C1 segment of cervical spinal cord (tissue), 14 donors: ENCODE results near the gene MAPK14.
"Not testable (repeated sequence)": the region's sequence is repeated elsewhere in the genome, so short reads cannot be mapped to it uniquely, and the experiment has no call there.

ENCODE experiments used
- DNase-seq, 14 donors: peaks; one replicate each; lab custom pipeline; 2025; lab: John Stamatoyannopoulos, UW

The MAPK14 gene

DNA sequence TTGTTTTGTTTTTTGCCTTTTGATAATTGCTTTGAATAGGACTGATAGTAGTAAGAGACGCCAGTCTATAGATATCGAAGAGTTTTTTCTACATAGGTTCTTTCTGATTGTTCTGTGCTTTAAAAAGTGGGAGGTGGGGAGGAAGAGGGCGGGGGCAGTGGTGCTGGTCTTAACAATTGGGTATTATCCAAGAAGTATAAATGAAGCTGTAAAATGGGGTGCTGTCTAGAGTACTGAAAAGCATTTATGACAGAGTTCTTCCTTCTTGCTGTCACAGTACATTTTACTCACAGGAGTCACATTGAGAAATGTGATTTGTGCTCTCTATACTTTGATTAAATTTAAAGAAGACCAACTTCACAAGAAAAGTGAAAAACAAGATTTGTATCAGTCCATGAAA lies 41.0 kb downstream of the MAPK14 start:
- no peak for DNase-seq

DNA sequence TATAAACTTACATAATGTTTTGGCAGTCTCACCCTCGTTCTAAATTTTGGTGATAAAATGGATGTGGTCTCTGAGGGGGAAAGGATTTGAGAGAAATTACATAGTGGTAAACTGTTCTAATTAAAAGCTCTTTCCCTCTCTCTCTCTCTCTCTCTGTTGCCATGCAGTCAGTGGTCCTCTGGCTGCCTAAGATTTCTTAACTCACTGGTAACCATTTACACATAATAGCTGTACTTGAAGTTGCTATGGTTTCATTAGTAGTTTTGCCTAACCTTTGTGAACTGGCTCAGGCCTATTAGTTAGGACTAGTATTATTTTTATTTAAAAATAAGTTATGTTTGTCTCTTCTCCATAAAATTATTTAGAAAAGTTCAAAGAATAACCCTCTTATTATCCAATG lies 42.0 kb downstream of the MAPK14 start:
- DNase-seq = no peak

- DNase-seq = no peak
Measured at GRCh38 chr6:36070252-36070651, 42.6 kb downstream of the MAPK14 start.

DNA sequence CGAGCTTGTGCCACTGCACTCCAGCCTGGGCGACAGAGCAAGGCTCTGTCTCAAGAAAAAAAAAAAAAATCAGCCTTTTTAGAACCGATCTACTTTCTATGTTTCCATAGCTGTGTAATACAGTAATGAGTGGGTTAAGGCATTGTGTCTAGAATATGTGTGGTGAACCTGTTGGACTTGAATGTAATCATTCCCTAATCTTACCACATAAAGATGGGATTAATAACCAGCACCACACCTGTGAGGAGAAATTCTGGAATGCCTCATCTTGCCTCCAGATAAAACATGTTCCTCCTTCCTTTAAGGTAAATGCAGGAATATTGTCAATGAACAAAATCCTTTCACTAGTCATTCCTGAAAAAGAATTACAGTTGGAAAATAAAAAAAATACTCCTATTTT lies 43.7 kb downstream of the MAPK14 start:
- no peak for DNase-seq

- no peak for DNase-seq
Measured at GRCh38 chr6:36071714-36072113, 44.1 kb downstream of the MAPK14 start.

DNA sequence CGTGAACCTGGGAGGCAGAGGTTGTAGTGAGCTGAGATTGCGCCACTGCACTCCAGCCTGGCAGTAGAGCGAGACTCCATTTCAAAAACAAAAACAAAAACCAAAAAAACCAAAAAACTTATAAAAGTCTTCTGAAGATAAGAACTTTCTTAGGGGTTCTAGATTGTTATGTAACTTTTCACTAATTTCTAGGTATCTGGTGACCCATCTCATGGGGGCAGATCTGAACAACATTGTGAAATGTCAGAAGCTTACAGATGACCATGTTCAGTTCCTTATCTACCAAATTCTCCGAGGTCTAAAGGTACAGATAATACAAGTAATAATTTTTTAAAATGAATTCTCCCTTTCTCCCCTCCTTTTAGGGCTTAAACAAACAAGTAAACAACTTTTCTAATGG lies 45.1 kb downstream of the MAPK14 start:
- no peak for DNase-seq

DNA sequence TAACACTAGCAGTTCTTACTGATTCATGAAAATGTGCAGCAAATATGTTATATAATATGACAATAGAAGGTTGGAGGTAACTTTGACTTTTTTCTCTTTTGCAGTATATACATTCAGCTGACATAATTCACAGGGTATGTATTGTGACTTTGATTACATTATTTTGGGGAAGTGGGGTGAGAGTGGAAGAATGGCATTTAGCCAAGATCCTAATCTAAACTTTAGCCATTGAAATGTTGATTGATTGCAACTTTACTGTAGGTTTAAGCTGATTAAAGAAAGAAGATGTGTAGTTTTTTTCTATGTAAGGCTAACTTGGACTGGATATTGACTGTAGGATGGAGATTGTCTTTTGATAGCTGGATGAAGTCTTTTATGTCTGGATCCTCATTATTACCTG lies 46.0 kb downstream of the MAPK14 start:
- DNase-seq = no peak

DNA sequence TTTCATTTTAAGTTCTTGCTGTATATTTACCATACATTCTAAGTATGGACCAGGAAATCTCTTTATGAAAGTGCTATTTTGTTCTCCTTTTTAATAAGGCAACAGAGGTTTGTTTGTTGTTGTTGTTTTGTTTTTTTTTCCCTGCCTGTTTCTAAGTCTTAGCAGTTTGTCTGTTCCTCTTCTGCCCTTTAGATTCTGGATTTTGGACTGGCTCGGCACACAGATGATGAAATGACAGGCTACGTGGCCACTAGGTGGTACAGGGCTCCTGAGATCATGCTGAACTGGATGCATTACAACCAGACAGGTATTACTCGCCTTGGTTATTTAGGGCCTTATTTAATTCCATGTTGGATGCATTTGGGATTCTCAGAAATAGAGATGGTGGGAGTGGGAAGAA lies 48.0 kb downstream of the MAPK14 start:
- peak in 1 of 14 donors; percentile 46 for DNase-seq

DNA sequence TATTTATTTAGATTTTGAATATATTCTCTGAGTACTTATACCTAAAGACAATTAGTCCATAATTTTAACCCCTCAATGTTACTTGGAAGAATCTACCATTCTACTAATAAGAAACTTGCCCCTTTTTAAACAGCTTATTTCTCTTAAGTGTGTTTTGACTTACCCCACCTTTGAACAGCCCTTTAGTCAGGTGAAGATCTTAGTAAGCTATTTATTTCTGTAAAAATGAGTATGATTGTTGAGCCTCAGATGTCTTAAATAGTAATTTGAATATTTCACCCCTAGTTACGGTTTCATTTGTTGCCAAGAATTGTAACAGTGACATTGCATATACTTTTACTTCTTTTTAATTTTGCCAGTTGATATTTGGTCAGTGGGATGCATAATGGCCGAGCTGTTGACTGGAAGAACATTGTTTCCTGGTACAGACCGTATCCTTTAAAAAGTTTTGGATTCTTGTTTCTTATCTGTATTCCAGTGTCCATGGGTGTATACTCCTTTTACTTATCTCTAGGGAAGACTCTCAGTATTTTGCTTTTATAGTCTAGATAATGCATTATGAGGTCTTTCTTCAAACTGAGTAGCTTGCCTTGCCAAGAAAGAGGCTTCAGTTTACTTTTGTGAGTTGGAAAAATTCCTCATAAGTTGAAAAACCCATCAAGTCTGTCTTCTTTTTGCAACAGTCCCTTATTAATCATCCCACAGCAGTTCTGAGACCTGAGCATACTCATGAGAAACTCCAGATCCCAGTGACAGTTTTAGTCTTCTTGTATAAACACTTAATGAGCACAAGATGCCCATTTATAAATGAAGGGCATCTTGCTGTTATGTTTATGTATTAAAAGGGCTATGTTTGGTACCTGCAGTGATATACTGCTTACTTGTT lies 48.8 kb downstream of the MAPK14 start:
- DNase-seq = no peak

GRCh38 chr6:36078159-36078558 lies 50.6 kb downstream of the MAPK14 start:
- DNase-seq = no peak

DNA sequence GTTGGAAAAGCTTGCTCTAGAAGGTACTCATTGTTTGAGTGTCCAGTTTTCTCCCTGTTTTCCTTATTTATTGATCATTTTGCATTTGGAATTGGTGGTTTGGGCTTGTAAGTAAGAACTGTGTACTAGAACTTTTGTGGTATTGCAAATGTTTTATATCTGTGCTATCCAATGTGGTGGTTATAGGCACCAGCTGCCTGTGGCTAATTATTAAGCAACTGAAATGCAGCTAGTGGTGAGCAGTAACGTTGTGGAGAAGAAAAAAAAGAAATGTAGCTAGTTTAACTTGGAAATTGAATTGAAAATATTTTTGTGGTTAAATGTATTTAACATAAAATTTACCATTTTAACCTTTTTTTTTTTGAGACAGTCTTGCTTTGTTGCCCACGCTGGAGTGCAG lies 52.0 kb downstream of the MAPK14 start:
- no peak for DNase-seq

- no peak for DNase-seq
Measured at GRCh38 chr6:36082318-36082717, 54.7 kb downstream of the MAPK14 start.

- no peak for DNase-seq
Measured at GRCh38 chr6:36083446-36083845, 55.8 kb downstream of the MAPK14 start.

DNA sequence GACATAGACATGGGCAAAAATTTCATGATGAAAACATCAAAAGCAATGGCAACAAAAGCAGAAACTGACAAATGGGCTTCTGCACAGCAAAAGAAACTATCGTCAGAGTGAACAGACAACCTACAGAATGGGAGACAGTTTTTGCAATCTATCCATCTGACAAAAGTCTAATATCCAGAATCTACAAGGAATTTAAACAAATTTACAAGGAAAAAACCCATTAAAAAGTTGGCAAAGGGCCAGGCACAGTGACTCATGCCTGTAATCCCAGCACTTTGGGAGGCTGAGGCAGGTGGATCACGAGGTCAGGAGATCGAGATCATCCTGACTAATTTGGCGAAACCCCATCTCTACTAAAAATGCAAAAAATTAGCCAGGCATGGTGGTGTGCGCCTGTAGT lies 60.6 kb downstream of the MAPK14 start:
- not testable (repeated sequence) for DNase-seq

- no peak for DNase-seq
Measured at GRCh38 chr6:36089048-36089447, 61.4 kb downstream of the MAPK14 start.

GRCh38 chr6:36094238-36094637 lies 66.6 kb downstream of the MAPK14 start:
- DNase-seq = no peak

DNA sequence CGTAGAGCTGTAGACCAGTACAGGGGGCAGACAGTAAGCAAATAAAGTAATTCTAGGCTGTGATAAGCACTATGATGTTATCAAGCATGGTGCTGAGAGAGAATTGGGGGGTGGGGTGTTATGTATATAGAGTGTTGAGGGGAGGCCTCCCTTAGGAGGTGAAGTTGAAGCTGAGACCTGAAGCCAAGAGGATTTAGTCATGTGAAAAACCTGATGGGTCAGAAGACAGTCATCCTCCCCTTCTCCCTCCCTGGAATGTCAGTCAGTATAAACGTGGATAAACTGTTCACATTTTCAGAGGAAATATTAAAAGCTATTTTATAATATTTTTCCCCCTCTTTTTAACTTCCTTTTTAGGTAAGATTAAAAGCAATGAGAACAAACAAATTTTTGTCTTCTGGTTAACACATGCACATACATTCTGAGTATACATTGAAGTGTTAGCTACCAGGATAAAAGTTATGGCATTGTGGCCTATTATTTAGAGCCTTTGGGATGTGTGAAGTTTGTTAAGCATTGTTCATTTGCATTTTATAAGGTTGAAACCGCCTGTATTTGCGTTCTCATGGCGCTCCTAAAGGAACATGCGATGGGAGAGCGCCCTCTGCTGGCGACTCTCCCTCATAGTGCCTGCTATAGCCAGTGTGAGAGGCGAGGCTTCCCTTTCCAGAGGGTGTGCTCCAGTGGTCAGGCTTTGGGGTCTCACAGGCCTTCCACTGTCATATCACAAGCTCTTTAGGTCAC lies 67.3 kb downstream of the MAPK14 start:
- DNase-seq = peak in 13 of 14 donors; percentile 10 to 69 (median 53)

GRCh38 chr6:36095497-36096391 lies 68.1 kb downstream of the MAPK14 start:
- DNase-seq = no peak

GRCh38 chr6:36098253-36098919 lies 70.8 kb downstream of the MAPK14 start:
- DNase-seq = no peak

DNA sequence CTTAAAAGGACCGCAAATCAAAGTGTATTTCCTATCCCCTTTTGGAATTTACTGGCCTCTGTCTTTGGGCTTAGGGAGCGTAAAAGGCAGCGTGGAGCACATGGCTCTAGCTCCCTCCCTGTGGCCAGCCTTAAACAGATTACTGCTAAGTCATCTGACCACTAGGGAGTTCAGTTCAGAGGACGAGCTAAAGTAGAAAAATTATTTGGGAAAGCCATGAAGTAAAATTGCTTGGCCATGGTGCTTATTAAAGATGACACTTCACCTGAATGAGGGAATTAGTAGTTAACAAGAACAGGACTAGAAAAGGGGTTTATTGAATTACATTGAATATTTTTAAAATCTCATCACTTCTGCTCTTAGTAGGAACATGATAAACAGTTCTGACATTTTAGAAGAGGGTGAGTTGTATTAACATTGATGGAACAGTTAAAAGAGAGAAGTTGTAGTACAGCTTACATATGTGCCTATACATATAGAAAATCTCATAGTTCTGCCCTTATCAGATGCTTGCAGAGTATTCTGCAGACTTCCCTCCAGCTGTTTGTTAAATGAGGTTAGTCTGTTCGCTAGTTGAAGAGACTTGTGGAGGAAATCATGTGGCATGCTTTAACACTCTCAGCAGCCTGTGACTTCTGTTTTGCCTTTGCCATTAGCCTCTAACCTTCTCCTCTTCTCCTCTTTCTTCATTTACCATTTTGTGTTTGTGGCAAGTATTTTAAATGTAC lies 71.5 kb downstream of the MAPK14 start:
- no peak for DNase-seq
